D721Med (cell line): Measurements from ENCODE around the gene GZMM.

Experiments used
- DNase-seq: peaks from one replicate; pipeline ENCODE4 v3.0.0; 2011; ENCODE audit warnings: low spot score; ENCODE audit not compliant: insufficient read length
- FAIRE-seq: peaks from 2 replicates; lab custom pipeline; 2011; peaks lifted over from hg19 to GRCh38; lab: Jason Lieb, UNC
- TF ChIP-seq, protein P1 (sequence below): IDR thresholded peaks from 2 replicates; pipeline ENCODE4 v1.5.1; 2012; ENCODE audit warnings: mild to moderate bottlenecking, control low read depth; ENCODE audit not compliant: insufficient read depth; ENCODE audit errors: missing control alignments

GZMM gene

DNA sequence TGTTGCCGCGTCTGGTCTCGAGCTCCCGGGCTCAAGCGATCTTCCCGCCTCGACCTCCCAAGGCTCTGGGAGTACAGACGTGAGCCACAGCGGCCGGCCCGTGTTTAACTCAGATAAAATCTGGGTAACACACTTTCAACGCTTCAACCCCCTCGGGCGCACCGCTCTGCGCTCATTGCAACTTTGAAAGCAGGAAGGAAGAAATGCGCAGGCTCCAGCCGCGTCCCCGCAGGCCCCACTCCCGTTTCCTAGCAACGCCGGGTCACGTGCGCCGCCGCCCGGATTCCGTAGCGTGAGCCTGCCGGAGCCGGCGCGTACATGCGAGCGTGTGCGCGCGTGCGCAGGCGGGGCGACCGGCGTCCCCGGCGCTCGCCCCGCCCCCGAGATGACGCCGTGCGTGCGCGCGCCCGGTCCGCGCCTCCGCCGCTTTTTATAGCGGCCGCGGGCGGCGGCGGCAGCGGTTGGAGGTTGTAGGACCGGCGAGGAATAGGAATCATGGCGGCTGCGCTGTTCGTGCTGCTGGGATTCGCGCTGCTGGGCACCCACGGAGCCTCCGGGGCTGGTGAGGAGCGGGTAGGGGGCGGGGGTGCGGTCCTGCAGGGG lies 28.4 kb downstream of the GZMM start, which contains the start of gene BSG:
TSS of gene BSG (plus strand) at position 457 of the 603 bp plus-strand sequence. CDS start at position 496, 39 bp downstream.
- TF ChIP-seq, protein P1, sequence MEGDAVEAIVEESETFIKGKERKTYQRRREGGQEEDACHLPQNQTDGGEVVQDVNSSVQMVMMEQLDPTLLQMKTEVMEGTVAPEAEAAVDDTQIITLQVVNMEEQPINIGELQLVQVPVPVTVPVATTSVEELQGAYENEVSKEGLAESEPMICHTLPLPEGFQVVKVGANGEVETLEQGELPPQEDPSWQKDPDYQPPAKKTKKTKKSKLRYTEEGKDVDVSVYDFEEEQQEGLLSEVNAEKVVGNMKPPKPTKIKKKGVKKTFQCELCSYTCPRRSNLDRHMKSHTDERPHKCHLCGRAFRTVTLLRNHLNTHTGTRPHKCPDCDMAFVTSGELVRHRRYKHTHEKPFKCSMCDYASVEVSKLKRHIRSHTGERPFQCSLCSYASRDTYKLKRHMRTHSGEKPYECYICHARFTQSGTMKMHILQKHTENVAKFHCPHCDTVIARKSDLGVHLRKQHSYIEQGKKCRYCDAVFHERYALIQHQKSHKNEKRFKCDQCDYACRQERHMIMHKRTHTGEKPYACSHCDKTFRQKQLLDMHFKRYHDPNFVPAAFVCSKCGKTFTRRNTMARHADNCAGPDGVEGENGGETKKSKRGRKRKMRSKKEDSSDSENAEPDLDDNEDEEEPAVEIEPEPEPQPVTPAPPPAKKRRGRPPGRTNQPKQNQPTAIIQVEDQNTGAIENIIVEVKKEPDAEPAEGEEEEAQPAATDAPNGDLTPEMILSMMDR: no peak
- no peak for FAIRE-seq
- peak; percentile 91 for DNase-seq

DNA sequence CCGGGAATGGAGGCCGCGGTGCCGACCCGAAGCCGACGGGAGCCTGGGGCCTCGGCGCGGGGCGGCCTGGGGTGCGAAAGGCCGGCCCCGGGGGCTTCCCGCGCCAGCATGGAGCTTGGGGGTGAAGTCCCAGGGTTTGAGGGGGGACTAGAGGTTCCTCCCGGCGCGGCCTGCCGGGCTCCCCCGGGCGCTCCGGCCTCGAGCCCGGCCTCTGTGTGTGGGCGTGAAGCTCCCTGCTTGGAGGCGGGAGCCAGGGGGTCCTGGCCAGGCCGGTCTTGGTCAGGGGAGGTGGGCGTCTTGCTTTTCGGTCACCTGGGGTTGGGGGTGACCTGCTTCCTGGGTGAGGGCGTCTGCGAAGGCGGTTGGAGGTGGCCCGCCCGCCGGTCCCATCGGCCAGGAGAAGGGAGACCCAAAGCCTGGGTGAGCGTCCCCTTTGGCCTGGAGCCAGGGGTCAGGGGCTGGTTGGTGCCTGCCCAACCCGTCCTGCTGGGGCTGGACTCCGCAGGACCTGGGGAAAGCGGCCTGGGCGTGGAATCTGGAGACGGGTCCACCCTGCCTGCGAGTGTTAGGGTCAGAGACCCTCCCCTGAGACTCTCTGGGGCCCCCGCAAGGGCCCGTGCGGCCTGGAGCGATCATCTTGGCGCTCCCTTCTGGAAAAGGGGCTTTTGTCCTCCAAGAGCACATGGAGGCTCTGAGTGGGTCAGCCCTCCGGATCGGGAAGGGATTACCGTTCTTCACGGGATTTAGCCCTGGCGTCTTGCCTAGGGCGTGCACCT lies 29.1 kb downstream of the GZMM start:
- DNase-seq (peak; percentile 59), FAIRE-seq (no peak)
- TF ChIP-seq, protein P1: no peak

DNA sequence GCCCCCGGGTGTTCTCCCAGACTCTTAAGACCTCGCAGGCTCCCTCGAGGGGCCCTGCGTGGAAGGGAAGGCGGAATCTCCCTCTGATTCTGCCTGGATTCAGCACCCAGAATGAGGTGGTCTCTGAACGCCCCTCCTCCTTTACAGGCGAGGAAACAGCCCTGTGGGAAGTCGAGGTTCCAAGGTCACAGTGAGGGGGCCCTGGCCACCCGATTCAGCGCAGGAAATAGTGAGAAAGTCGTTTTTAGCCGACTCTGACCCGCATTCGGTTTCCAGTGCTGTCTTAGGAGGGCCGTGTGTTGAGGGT lies 29.6 kb downstream of the GZMM start:
- no peak for FAIRE-seq
- TF ChIP-seq, protein P1: no peak
- no peak for DNase-seq

DNA sequence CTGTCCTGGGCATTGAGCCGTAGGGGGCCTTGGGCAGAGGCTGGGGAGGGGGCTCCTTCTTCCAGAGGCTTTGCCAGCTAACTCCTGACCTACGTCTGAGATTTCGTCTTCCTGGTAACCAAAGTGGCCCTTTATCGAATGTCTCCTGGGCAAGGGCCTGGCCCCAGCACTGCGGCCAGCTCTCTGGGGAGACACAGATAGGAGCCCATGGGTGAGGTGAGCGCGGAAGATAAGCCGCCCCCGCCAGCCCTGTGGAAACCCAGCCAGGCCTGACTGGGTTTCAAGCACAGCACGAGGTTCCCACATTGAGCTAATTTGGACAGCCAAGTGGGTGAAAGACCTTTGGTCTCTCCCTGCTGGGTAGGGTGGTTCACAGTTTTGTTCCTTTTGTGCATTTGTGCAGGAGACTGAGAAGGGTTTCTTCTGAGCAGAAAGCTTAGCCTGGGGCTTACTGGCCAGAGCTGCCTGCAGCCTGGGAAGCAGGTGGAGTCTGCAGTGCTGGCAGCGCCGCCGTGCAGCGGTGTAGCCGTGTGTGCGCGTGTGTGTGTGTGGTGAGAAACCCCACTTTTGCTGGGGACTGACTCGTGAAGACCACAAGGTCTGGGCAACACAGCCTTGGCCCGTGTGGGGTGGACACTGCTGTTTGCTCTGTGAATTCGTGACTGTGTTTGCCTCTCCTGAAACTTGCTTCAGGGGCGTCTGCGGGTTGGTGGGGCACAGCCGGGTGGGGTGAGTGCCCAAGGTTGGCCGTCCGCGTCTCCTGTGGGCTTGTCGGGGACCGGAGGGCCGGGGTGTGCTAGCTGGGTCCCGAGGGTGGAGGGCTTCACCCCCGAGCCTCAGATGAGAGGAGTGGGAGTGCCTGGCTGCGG lies 31.0 kb downstream of the GZMM start:
- DNase-seq (no peak), FAIRE-seq (no peak)
- TF ChIP-seq, protein P1: no peak

DNA sequence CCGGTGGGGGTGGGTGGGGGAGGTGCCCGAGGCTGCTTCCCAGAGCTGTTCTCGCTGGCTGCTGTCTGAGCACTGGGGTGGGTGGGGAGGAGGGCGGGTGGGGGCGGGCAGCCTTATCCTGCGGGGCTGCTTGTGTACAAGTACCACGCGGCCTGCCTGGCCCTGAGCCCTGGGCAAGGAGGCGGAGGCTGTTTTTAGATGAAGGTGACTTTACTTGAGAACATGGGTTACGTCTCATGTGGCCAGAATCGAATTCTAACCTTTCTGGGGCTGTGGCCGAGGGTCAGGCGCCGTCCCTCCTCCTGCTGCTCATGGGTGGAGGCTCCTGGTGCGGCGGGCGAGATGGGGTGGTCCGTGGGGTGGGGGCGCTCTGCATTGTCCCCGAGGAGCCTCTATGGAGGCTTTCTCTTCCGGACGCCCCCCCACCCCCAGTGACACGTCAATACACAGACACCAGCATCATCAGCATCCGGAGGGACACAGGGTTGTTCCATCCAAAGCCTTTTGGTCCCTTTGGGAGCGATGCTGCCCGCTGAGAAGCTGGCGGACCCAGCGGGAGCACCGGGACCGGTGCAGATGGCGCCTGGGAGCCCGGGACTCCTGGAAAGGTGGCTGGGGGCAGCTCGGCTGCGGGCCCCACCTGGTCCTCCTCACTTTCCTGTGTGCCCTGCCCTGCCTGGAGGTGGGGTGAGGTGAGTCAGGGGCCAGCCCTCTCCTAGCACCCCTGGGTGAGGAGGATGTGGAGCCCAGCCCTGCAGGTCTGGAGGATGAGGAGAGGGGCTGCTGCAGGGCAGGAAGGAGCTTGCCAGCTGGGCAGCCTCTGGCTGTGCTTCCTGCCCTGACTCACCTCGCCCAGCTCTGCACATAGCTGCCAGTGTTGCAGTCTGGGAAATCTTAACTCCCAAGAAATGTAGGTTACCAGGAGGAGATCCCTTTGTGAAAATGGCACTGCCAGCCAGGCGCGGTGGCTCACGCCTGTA lies 32.0 kb downstream of the GZMM start:
- no peak for FAIRE-seq
- DNase-seq: no peak
- TF ChIP-seq, protein P1: no peak

DNA sequence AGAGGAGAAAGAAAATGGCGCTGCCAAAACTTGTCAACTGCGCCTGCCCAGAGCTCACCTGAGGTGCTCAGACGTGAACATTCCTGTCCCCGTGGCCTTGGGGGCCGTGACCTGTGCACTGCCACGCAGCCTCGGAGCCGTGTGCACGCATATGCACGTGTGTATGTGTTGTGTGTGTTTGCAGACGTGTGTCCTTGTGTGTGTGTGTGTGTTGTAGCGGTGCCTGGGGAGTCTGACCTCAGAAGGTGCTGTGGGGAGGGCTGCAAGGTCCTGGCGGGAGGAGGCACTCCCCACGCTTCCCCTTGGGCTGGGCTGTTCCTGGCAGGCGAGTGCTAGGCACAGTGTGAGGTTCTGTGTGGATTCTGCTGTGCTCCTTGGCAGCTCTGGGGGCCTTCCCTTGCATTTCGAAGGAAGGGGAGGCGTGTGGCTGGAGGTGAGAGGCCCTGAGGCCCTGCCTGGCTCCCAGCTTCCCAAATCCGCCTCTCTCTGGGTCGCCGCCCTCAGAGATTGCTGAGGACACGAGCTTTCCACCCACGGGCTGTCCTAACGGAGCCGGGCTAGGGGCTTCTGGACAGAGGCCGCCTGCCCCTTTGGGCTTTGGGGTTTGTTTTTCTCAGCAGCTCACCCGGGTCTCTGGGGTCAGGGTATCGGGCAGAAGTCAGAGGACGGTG lies 33.0 kb downstream of the GZMM start:
- FAIRE-seq: no peak
- TF ChIP-seq, protein P1: no peak
- DNase-seq: no peak
